H1 (cell line): Measurements from ENCODE around the gene CDHR2. TPM values are rescaled to one million over a fixed set of nuclear protein-coding genes. Genes with fewer than 3 reads are reported as not detected.
A peak's percentile ranks its signal among the peaks of the same experiment; 100 is the strongest.

ENCODE experiments used
- CTCF ChIA-PET: fragments of 300-600 bp; sonication (Branson Sonifier 250); formaldehyde crosslinking; loops from one replicate; lab custom pipeline; 2021; ENCODE audit not compliant: partially characterized antibody; lab: Charles Lee
- POLR2A ChIA-PET: fragments of 300-600 bp; sonication (Branson Sonifier 250); formaldehyde crosslinking; loops from one replicate; lab custom pipeline; 2021; ENCODE audit warnings: inconsistent platforms; ENCODE audit not compliant: partially characterized antibody; lab: Charles Lee
- DNase-seq, 2 experiments: peaks; one replicate each; pipeline versions ENCODE4 v3.0.0 to v3.0.0-alpha.2; 2010 to 2022; ENCODE audit warnings: low spot score in 2 of 2, low read depth in 1 of 2, mixed read lengths in 1 of 2
- FAIRE-seq: peaks from 2 replicates; lab custom pipeline; 2011; peaks lifted over from hg19 to GRCh38; lab: Jason Lieb, UNC
- H2AFZ ChIP-seq: 2 replicates; pipeline ENCODE4 v1.8.1; 2012; ENCODE audit warnings: low read length, inconsistent platforms
- H2AK5ac ChIP-seq: 2 replicates; pipeline ENCODE4 v1.6.1; 2013; ENCODE audit warnings: low read depth, low read length
- H2BK120ac ChIP-seq: replicated peaks from 2 replicates; pipeline ENCODE3; 2013; ENCODE audit warnings: low read depth, low read length, inconsistent platforms
- H2BK12ac ChIP-seq: 2 replicates; pipeline ENCODE4 v1.6.1; 2013; ENCODE audit warnings: low read depth, low read length
- H2BK15ac ChIP-seq: 2 replicates; pipeline ENCODE4 v1.6.1; 2013; ENCODE audit warnings: low read length
- H2BK20ac ChIP-seq: 2 replicates; pipeline ENCODE4 v1.6.1; 2013; ENCODE audit warnings: low read length
- H2BK5ac ChIP-seq: 2 replicates; pipeline ENCODE4 v1.6.1; 2013; ENCODE audit warnings: low read depth, low read length
- H3K14ac ChIP-seq: 2 replicates; pipeline ENCODE4 v1.6.1; 2013; ENCODE audit warnings: inconsistent platforms; ENCODE audit not compliant: insufficient read length
- H3K18ac ChIP-seq: 2 replicates; pipeline ENCODE4 v1.6.1; 2013; ENCODE audit warnings: low read length; ENCODE audit errors: extremely low read depth
- H3K23ac ChIP-seq: 2 replicates; pipeline ENCODE4 v1.6.1; 2013; ENCODE audit warnings: inconsistent platforms; ENCODE audit not compliant: insufficient read length
- H3K23me2 ChIP-seq: 2 replicates; pipeline ENCODE4 v1.6.1; 2013; ENCODE audit warnings: low read depth, low read length
- H3K27ac ChIP-seq: 2 replicates; pipeline ENCODE4 v1.6.1; 2011; ENCODE audit warnings: low read depth, low read length, inconsistent platforms
- H3K27me3 ChIP-seq, 4 experiments: replicated peaks in 1 of 4; 1 replicate in 1 of 4; 2 replicates in 3 of 4; pipeline versions ENCODE4 v1.6.1 to v1.8.1; 2011 to 2013; ENCODE audit warnings: low read length in 3 of 4, mild to moderate bottlenecking in 3 of 4, inconsistent platforms in 2 of 4, mixed read lengths in 2 of 4, moderate library complexity in 1 of 4; ENCODE audit not compliant: control insufficient read depth in 3 of 4, insufficient read depth in 3 of 4; ENCODE audit errors: extremely low read depth in 1 of 4
- H3K36me3 ChIP-seq, 4 experiments: 2 replicates each; pipeline versions ENCODE4 v1.6.1 to v1.8.1; 2011 to 2013; ENCODE audit warnings: mild to moderate bottlenecking in 4 of 4, low read length in 3 of 4, moderate library complexity in 2 of 4, control low read depth in 1 of 4, inconsistent platforms in 1 of 4; ENCODE audit not compliant: insufficient read depth in 4 of 4, control insufficient read depth in 2 of 4
- H3K4ac ChIP-seq: replicated peaks from 2 replicates; pipeline ENCODE3; 2013; ENCODE audit warnings: low read length, low read depth, mixed read lengths, inconsistent platforms; ENCODE audit not compliant: insufficient read length
- H3K4me1 ChIP-seq, 4 experiments: replicated peaks in 1 of 4; 1 replicate in 1 of 4; 2 replicates in 3 of 4; pipeline versions ENCODE4 v1.6.1 to v1.8.1; 2011 to 2013; ENCODE audit warnings: low read length in 3 of 4, inconsistent platforms in 2 of 4, mixed read lengths in 1 of 4; ENCODE audit not compliant: insufficient read depth in 4 of 4, control insufficient read depth in 3 of 4
- H3K4me2 ChIP-seq, 2 experiments: 2 replicates each; pipeline versions ENCODE4 v1.6.1 to v1.8.1; 2011 to 2013; ENCODE audit warnings: low read depth in 2 of 2, low read length in 2 of 2, control low read depth in 1 of 2, inconsistent platforms in 1 of 2, mild to moderate bottlenecking in 1 of 2; ENCODE audit not compliant: insufficient read depth in 1 of 2
- H3K4me3 ChIP-seq, 4 experiments: fragments of 200-600, 300-600 bp in 1 of 4; sonication (generic), shearing (Covaris generic), sonication (Bioruptor Twin) in 1 of 4; 2 replicates each; pipeline versions ENCODE4 v1.5.1 to v1.8.1; 2011 to 2016; ENCODE audit warnings: low read length in 4 of 4, low read depth in 3 of 4, control low read depth in 2 of 4, inconsistent platforms in 2 of 4, mild to moderate bottlenecking in 2 of 4, mixed read lengths in 1 of 4, moderate library complexity in 1 of 4; ENCODE audit not compliant: insufficient read depth in 2 of 4; ENCODE audit errors: extremely low read depth in 1 of 4
- H3K56ac ChIP-seq: replicated peaks from 2 replicates; pipeline ENCODE3; 2013; ENCODE audit warnings: low read depth, mild to moderate bottlenecking, mixed read lengths, low read length, inconsistent platforms; ENCODE audit not compliant: insufficient read length
- H3K79me1 ChIP-seq: 2 replicates; pipeline ENCODE4 v1.6.1; 2013; ENCODE audit warnings: low read depth, low read length, control low read depth
- H3K79me2 ChIP-seq, 2 experiments: 2 replicates each; pipeline versions ENCODE4 v1.6.1 to v1.8.1; 2012 to 2013; ENCODE audit warnings: low read length in 2 of 2, mild to moderate bottlenecking in 2 of 2, inconsistent platforms in 1 of 2; ENCODE audit not compliant: insufficient read depth in 2 of 2, control insufficient read depth in 1 of 2
- H3K9ac ChIP-seq, 4 experiments: replicated peaks in 1 of 4; 1 replicate in 1 of 4; 2 replicates in 3 of 4; pipeline versions ENCODE4 v1.6.1 to v1.8.1; 2011 to 2013; ENCODE audit warnings: low read depth in 3 of 4, low read length in 3 of 4, control low read depth in 2 of 4, mild to moderate bottlenecking in 2 of 4, moderate library complexity in 2 of 4, inconsistent platforms in 1 of 4; ENCODE audit errors: extremely low read depth in 1 of 4
- H3K9me3 ChIP-seq, 2 experiments: 2 replicates each; pipeline versions ENCODE4 v1.6.1 to v1.8.1; 2012 to 2013; ENCODE audit warnings: mild to moderate bottlenecking in 2 of 2, moderate library complexity in 2 of 2, control low read depth in 1 of 2, inconsistent platforms in 1 of 2, low read depth in 1 of 2, low read length in 1 of 2, mixed read lengths in 1 of 2; ENCODE audit not compliant: insufficient read depth in 2 of 2
- H4K20me1 ChIP-seq, 2 experiments: replicated peaks in 1 of 2; 2 replicates each; pipeline versions ENCODE3 to v1.8.1; 2011 to 2013; ENCODE audit warnings: inconsistent platforms in 2 of 2, low read length in 2 of 2, mild to moderate bottlenecking in 1 of 2; ENCODE audit not compliant: insufficient read depth in 2 of 2, control insufficient read depth in 1 of 2
- H4K5ac ChIP-seq: 2 replicates; pipeline ENCODE4 v1.6.1; 2013; ENCODE audit warnings: low read length, low read depth, mixed read lengths, inconsistent platforms; ENCODE audit not compliant: insufficient read length
- H4K8ac ChIP-seq: 2 replicates; pipeline ENCODE4 v1.8.0; 2013; ENCODE audit warnings: mild to moderate bottlenecking, moderate library complexity, low read length, inconsistent platforms; ENCODE audit not compliant: insufficient read depth; ENCODE audit errors: extremely low read depth
- H4K91ac ChIP-seq: replicated peaks from 2 replicates; pipeline ENCODE3; 2013; ENCODE audit warnings: low read length, mixed read lengths, inconsistent platforms; ENCODE audit not compliant: insufficient read length
- GABPA ChIP-seq: IDR thresholded peaks from 2 replicates; pipeline ENCODE4 v1.6.1; 2011; ENCODE audit warnings: mild to moderate bottlenecking, low read length, moderate library complexity, borderline replicate concordance; ENCODE audit not compliant: insufficient read depth
- KDM1A ChIP-seq: fragments of 200-600, 300-600 bp; sonication (generic); IDR thresholded peaks from 2 replicates; pipeline ENCODE4 v1.7.1; 2016; ENCODE audit warnings: mild to moderate bottlenecking, low read length, borderline replicate concordance
- POLR2AphosphoS5 ChIP-seq: IDR thresholded peaks from 2 replicates; pipeline ENCODE4 v1.6.1; 2011; ENCODE audit warnings: low read depth, low read length
- WGBS, 2 experiments: shearing (Covaris generic) in 1 of 2; methylation state at CpG; one replicate each; pipeline versions ENCODE4 v1.1.6 to v1.1.7; 2013 to 2015; ENCODE audit warnings: low lambda C conversion rate in 2 of 2, mixed read lengths in 2 of 2, inconsistent platforms in 1 of 2, low coverage in 1 of 2, missing lambda C conversion rate in 1 of 2; ENCODE audit not compliant: insufficient replicate concordance in 2 of 2, insufficient coverage in 1 of 2, insufficient read length in 1 of 2; ENCODE audit errors: extremely low coverage in 1 of 2, missing lambda C conversion rate in 1 of 2; 5-methylcytosine and 5-hydroxymethylcytosine counted together
- polyA plus RNA-seq, 7 experiments: library from polyadenylated mRNA; depleted of rRNA in 3 of 7; stranded (reverse) in 5 of 7; unstranded in 2 of 7; fragments of >200 nt in 5 of 7; fragments of 200-250 nt in 2 of 7; gene quantifications; 1 replicate in 5 of 7; 2 replicates in 1 of 7; 4 replicates in 1 of 7; pipeline versions ENCODE4 v1.2.1 to v1.2.3, GENCODE V29; 2011 to 2013; ENCODE audit warnings: missing spikeins in 2 of 7, mixed read lengths in 2 of 7
- total RNA-seq: library from RNA; stranded (reverse); fragmentation: NEBNext Ultra II Directional; extraction: Animal tissue kit (Norgen Biotek cat#: 25700); gene quantifications from 2 replicates; pipeline ENCODE4 v1.2.1, GENCODE V29; 2021
- TF ChIP-seq, protein P1 (sequence below): IDR thresholded peaks from 2 replicates; pipeline ENCODE4 v1.6.1; 2012; ENCODE audit warnings: low read length, inconsistent platforms

The CDHR2 gene
- total and polyA plus RNA-seq, 2 of the 8 experiments (the other 6 are each of a cell fraction or from before 2014, with no cell fraction given) = 0.02 to 0.43 TPM

DNA sequence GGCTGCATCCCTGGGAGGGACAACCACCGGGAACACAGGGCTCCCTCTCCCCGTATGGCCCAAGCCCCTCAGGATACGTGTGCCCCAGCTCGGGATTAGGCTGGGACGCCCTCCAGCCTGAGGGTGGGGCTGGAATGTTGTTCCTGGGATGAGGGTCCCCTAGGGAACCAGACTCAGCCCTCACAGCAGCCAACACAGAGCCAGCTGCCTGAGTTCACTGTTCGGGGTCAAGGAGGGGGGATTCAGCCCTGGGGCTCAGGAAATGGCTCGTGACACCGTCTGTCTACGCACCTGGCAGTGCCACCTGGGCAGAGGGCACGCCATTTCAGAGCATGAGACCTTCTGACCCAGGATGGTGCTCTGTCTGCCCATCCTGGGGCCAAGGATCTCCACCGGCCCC, 20.8 kb upstream of the CDHR2 start:
- peaks cover 5 to 21% of the 10 kb centered on the region in 2 experiments; a peak in 3 of 4 replicates for H3K79me2 ChIP-seq
- 96% methylated on average over 9 of the region's 11 CpGs; no CpG with 5 or more reads in 1 of the 2 experiments for WGBS, 2 experiments
- DNase-seq = no peak

More for the DNA sequence above, 20.8 kb upstream of the CDHR2 start:
- no peak overlapping the region for H2BK5ac ChIP-seq
- H3K27ac ChIP-seq = no peak overlapping the region
- no peaks in the 10 kb centered on the region for H3K9me3 ChIP-seq
- H2BK20ac ChIP-seq = no peak overlapping the region
- H2AFZ ChIP-seq = no peak overlapping the region
- no peak for FAIRE-seq
- no peak overlapping the region for H2AK5ac ChIP-seq
- no peaks in the 10 kb centered on the region; a peak in 1 of 7 replicates for H3K4me1 ChIP-seq
- H4K5ac ChIP-seq = no peak overlapping the region
- H3K14ac ChIP-seq = no peak overlapping the region
- H2BK120ac ChIP-seq = no peak overlapping the region
- TF ChIP-seq POLR2AphosphoS5 = peak; percentile 54; the same call in 1 of the 2 replicates
- no peak for TF ChIP-seq GABPA
- TF ChIP-seq, protein P1, sequence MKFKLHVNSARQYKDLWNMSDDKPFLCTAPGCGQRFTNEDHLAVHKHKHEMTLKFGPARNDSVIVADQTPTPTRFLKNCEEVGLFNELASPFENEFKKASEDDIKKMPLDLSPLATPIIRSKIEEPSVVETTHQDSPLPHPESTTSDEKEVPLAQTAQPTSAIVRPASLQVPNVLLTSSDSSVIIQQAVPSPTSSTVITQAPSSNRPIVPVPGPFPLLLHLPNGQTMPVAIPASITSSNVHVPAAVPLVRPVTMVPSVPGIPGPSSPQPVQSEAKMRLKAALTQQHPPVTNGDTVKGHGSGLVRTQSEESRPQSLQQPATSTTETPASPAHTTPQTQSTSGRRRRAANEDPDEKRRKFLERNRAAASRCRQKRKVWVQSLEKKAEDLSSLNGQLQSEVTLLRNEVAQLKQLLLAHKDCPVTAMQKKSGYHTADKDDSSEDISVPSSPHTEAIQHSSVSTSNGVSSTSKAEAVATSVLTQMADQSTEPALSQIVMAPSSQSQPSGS = no peak
- TF ChIP-seq KDM1A = no peak
- no peak overlapping the region; the same call in none of the 2 replicates for H4K8ac ChIP-seq
- H4K20me1 ChIP-seq = peaks cover 24 to 29% of the 10 kb centered on the region in 2 experiments
- H3K23me2 ChIP-seq = no peaks in the 10 kb centered on the region
- H3K9ac ChIP-seq = no peak overlapping the region
- H3K4ac ChIP-seq = no peak overlapping the region
- no peak overlapping the region for H2BK12ac ChIP-seq
- H3K27me3 ChIP-seq = no peaks in the 10 kb centered on the region
- peaks cover 6% of the 10 kb centered on the region for H3K79me1 ChIP-seq
- H3K56ac ChIP-seq = no peak overlapping the region
- no peak overlapping the region for H3K4me3 ChIP-seq
- CTCF ChIA-PET = interaction anchor here (1.6 kb wide), 1 partner anchor 50 kb away, joined by 3 read pairs; no protein-coding TSS in a partner anchor
- H4K91ac ChIP-seq = no peak overlapping the region
- no peak overlapping the region for H2BK15ac ChIP-seq
- POLR2A ChIA-PET = interaction anchor here (1.4 to 26.0 kb wide), 4 partner anchors 9 to 53 kb away, joined by 3 to 458 read pairs (median 231); partner anchors contain the start of gene RNF44
- no peak overlapping the region for H3K4me2 ChIP-seq
- no peak overlapping the region for H3K18ac ChIP-seq
- H3K23ac ChIP-seq = no peak overlapping the region
- H3K36me3 ChIP-seq = peaks cover 29 to 53% (median 43%) of the 10 kb centered on the region in 4 experiments
